GM12878 (cell line): Measurements from ENCODE around the gene SLC2A4RG. TPM values are rescaled to one million over a fixed set of nuclear protein-coding genes. Genes with fewer than 3 reads are reported as not detected.
A peak's percentile ranks its signal among the peaks of the same experiment; 100 is the strongest.

ENCODE experiments used
- ATAC-seq: fragments of 200-7000 bp; cut with Tn5 transposase; 3 replicates; pipeline ENCODE4 v1.9.1; 2020; ENCODE audit warnings: mild to moderate bottlenecking, moderate library complexity
- BruUV-seq: library from RNA; stranded (reverse); fragments of 400-500 nt; replicated peaks from 2 replicates; lab custom pipeline; 2021; lab: Mats Ljungman, UMichigan
- CTCF ChIA-PET: fragments of 300-600 bp; sonication (Branson Sonifier 250); formaldehyde crosslinking; extraction: SDS; loops from one replicate; lab custom pipeline; 2021; ENCODE audit warnings: inconsistent platforms; lab: Yijun Ruan, JAX
- POLR2A ChIA-PET: fragments of 350-600 bp; formaldehyde crosslinking; extraction: SDS; loops from one replicate; lab custom pipeline; 2021; ENCODE audit warnings: inconsistent platforms; lab: Charles Lee
- RAD21 ChIA-PET: fragments of 300-600 bp; sonication (Branson Sonifier 250); formaldehyde crosslinking; loops from one replicate; lab custom pipeline; 2023; ENCODE audit warnings: antibody characterized with exemption; ENCODE audit not compliant: unreplicated experiment; lab: Charles Lee
- SMC1A ChIA-PET: fragments of 300-600 bp; sonication (Branson Sonifier 250); formaldehyde crosslinking; loops from one replicate; lab custom pipeline; 2023; ENCODE audit not compliant: unreplicated experiment, uncharacterized antibody; lab: Charles Lee
- DNase-seq: peaks from one replicate; pipeline ENCODE4 v3.0.0-alpha.2; 2011; ENCODE audit warnings: low read depth, low spot score
- FAIRE-seq: peaks from 3 replicates; lab custom pipeline; 2011; peaks lifted over from hg19 to GRCh38; lab: Jason Lieb, UNC
- H2AFZ ChIP-seq: 2 replicates; pipeline ENCODE4 v1.6.0; 2011; ENCODE audit warnings: low read depth, low read length, control low read depth; ENCODE audit not compliant: control insufficient read depth
- H3K27ac ChIP-seq: 2 replicates; pipeline ENCODE4 v1.5.1; 2011; ENCODE audit warnings: control low read depth; ENCODE audit not compliant: control insufficient read depth, insufficient read depth
- H3K27me3 ChIP-seq, 2 experiments: replicated peaks in 1 of 2; 2 replicates each; pipeline versions ENCODE4 v1.6.0 to v1.6.1; 2011; ENCODE audit warnings: low read length in 1 of 2; ENCODE audit not compliant: control insufficient read depth in 2 of 2, insufficient read depth in 2 of 2
- H3K36me3 ChIP-seq, 2 experiments: 2 replicates each; pipeline ENCODE4 v1.5.1; 2011; ENCODE audit warnings: low read length in 1 of 2; ENCODE audit not compliant: control insufficient read depth in 2 of 2, insufficient read depth in 2 of 2
- H3K4me1 ChIP-seq: 2 replicates; pipeline ENCODE4 v1.6.1; 2011; ENCODE audit warnings: mild to moderate bottlenecking, low read length, moderate library complexity, mixed read lengths; ENCODE audit not compliant: control insufficient read depth, insufficient read depth
- H3K4me2 ChIP-seq: 2 replicates; pipeline ENCODE4 v1.6.0; 2011; ENCODE audit warnings: control low read depth; ENCODE audit not compliant: control insufficient read depth, insufficient read depth
- H3K4me3 ChIP-seq: fragments of 200-600 bp; sonication (generic); 2 replicates; pipeline ENCODE4 v1.5.1; 2016
- H3K79me2 ChIP-seq: 2 replicates; pipeline ENCODE4 v1.6.0; 2011; ENCODE audit warnings: low read length; ENCODE audit not compliant: control insufficient read depth, insufficient read depth
- H3K9ac ChIP-seq: 2 replicates; pipeline ENCODE4 v1.8.0; 2011; ENCODE audit warnings: low read length, control low read depth, mixed read lengths; ENCODE audit not compliant: control insufficient read depth, insufficient read depth
- H3K9me3 ChIP-seq: replicated peaks from 3 replicates; pipeline ENCODE4 v1.5.1; 2011; ENCODE audit warnings: mild to moderate bottlenecking, low read length; ENCODE audit not compliant: control insufficient read depth, insufficient read depth
- H4K20me1 ChIP-seq: 2 replicates; pipeline ENCODE4 v1.6.0; 2011; ENCODE audit not compliant: control insufficient read depth, insufficient read depth
- CBX5 ChIP-seq: sonication (generic); IDR thresholded peaks from 2 replicates; pipeline ENCODE4 v1.6.1; 2016; ENCODE audit warnings: low read depth, moderate library complexity, mild to moderate bottlenecking, inconsistent platforms
- ELK1 ChIP-seq: IDR thresholded peaks from 2 replicates; pipeline ENCODE4 v1.6.1; 2012; ENCODE audit warnings: low read depth, low read length, improper control_type of control experiment
- IKZF1 ChIP-seq: fragments of 450-650 bp; conservative IDR thresholded peaks from 2 replicates; pipeline ENCODE4 v1.6.1; 2017; ENCODE audit warnings: antibody characterized with exemption, mild to moderate bottlenecking
- JUNB ChIP-seq: IDR thresholded peaks from 2 replicates; pipeline ENCODE4 v1.6.1; 2016; ENCODE audit warnings: antibody characterized with exemption, mild to moderate bottlenecking
- LARP7 ChIP-seq: fragments of 450-650 bp; IDR thresholded peaks from 2 replicates; pipeline ENCODE4 v1.6.1; 2017; ENCODE audit warnings: mild to moderate bottlenecking
- MTA3 ChIP-seq: IDR thresholded peaks from 2 replicates; pipeline ENCODE4 v1.6.1; 2012; ENCODE audit warnings: low read length, inconsistent platforms, borderline replicate concordance
- RAD21 ChIP-seq: IDR thresholded peaks from 2 replicates; pipeline ENCODE4 v1.6.1; 2011; ENCODE audit warnings: mild to moderate bottlenecking, low read depth, low read length, moderate library complexity; ENCODE audit not compliant: insufficient read depth
- RELB ChIP-seq: fragments of 450-650 bp; IDR thresholded peaks from 2 replicates; pipeline ENCODE4 v1.6.1; 2017; ENCODE audit warnings: low read depth, mild to moderate bottlenecking, moderate library complexity
- SMARCA5 ChIP-seq: fragments of 450-650 bp; IDR thresholded peaks from 2 replicates; pipeline ENCODE4 v1.6.1; 2017; ENCODE audit warnings: mild to moderate bottlenecking
- SREBF2 ChIP-seq: IDR thresholded peaks from 2 replicates; pipeline ENCODE4 v1.6.1; 2012; ENCODE audit warnings: mild to moderate bottlenecking, low read length
- TAF1 ChIP-seq: IDR thresholded peaks from 2 replicates; pipeline ENCODE4 v1.6.1; 2011; ENCODE audit warnings: mild to moderate bottlenecking, low read depth, low read length, borderline replicate concordance
- YBX1 ChIP-seq: fragments of 450-650 bp; IDR thresholded peaks from 2 replicates; pipeline ENCODE4 v1.6.1; 2016; ENCODE audit warnings: antibody characterized with exemption
- ZNF687 ChIP-seq: fragments of 450-650 bp; IDR thresholded peaks from 2 replicates; pipeline ENCODE4 v1.6.1; 2017; ENCODE audit warnings: mild to moderate bottlenecking, moderate library complexity
- ZZZ3 ChIP-seq: IDR thresholded peaks from 2 replicates; pipeline ENCODE4 v1.6.1; 2011; ENCODE audit warnings: low read depth; ENCODE audit not compliant: control insufficient read depth, insufficient read length
- WGBS: methylation state at CpG from one replicate; pipeline ENCODE4 v1.1.6; 2016; ENCODE audit warnings: low lambda C conversion rate; ENCODE audit not compliant: insufficient replicate concordance, insufficient coverage; ENCODE audit errors: missing lambda C conversion rate; 5-methylcytosine and 5-hydroxymethylcytosine counted together
- in situ Hi-C: fragments of 300-500 bp; cut with MboI; formaldehyde crosslinking; loops from 9 replicates; pipeline ENCODE4 v1.14.3; 2018; ENCODE audit warnings: mixed read lengths
- intact Hi-C: fragments of 100-400 bp; cut with micrococcal nuclease; formaldehyde crosslinking; loops from one replicate; pipeline ENCODE4 v1.14.2; 2022; ENCODE audit not compliant: unreplicated experiment
- polyA plus RNA-seq, 11 experiments: library from polyadenylated mRNA; depleted of rRNA in 4 of 11; unstranded in 6 of 11; stranded (reverse) in 5 of 11; fragments of >200 nt; fragmentation: Nextera tagmentation in 4 of 11; fragmentation: Illumina TruSeq in 1 of 11; extraction: Ambion mirVana in 4 of 11; extraction: Trizol in 1 of 11; gene quantifications; 1 replicate in 1 of 11; 2 replicates in 10 of 11; pipeline versions ENCODE4 v1.2.1 to v1.2.3, GENCODE V29; 2011 to 2016; ENCODE audit warnings: inconsistent platforms in 2 of 11, missing spikeins in 2 of 11, low read depth in 1 of 11
- total RNA-seq, 4 experiments: library from RNA; depleted of rRNA in 3 of 4; stranded (reverse); fragments of >200 nt in 3 of 4; fragmentation: Illumina TruSeq in 1 of 4; extraction: Trizol in 1 of 4; gene quantifications; 2 replicates each; pipeline versions ENCODE4 v1.2.1 to v1.2.3, GENCODE V29; 2013 to 2021

The SLC2A4RG gene
- total and polyA plus RNA-seq, 10 of the 15 experiments (the other 5 are each of a cell fraction or from before 2014, with no cell fraction given) = 0.34 to 65.9 (median 13.3) TPM

GRCh38 chr20:63737695-63737944 is 2.0 kb upstream of the SLC2A4RG start:
- no peak for ATAC-seq
- Histone ChIP-seq H3K9ac (no peak overlapping the region; the same call in 1 of the 2 replicates), H3K4me3 (peak overlapping the region; percentile 84), H2AFZ (no peak overlapping the region), H3K27ac (peak overlapping the region; percentile 94), H3K9me3 (no peaks in the 10 kb centered on the region), H4K20me1 (no peaks in the 10 kb centered on the region), H3K36me3 (peaks cover 5 to 27% of the 10 kb centered on the region in 2 experiments; a peak in 3 of 4 replicates), H3K4me2 (peak overlapping the region; percentile 93; the same call in 1 of the 2 replicates), H3K79me2 (peaks cover 20% of the 10 kb centered on the region), H3K4me1 (peaks cover 33% of the 10 kb centered on the region), H3K27me3 (no peaks in the 10 kb centered on the region)
- WGBS = under 1% methylated on average over 24 of the region's 26 CpGs
- FAIRE-seq = no peak
- POLR2A ChIA-PET = interaction anchor here (2.1 kb wide), 1 partner anchor 127 kb away, joined by 4 read pairs; the partner anchor contains the start of gene TPD52L2
- SMC1A ChIA-PET = interaction anchor here (0.6 to 1.7 kb wide), 2 partner anchors 30 to 39 kb away, joined by 3 to 14 read pairs; partner anchors contain the start of genes ARFRP1 and ZGPAT
- RAD21 ChIA-PET = interaction anchor here (1.0 to 4.2 kb wide), 5 partner anchors 10 to 200 kb away, joined by 3 to 32 read pairs (median 5); partner anchors contain the start of genes ARFRP1, PTK6, RTEL1 and ZGPAT
- in situ Hi-C loops (no loop called here), intact Hi-C loops (loop anchor here (2.0 kb wide), 2 partner anchors 31 to 127 kb away; partner anchors contain the start of genes ARFRP1 and TPD52L2)
- CTCF ChIA-PET = interaction anchor here (2.9 kb wide), 1 partner anchor 30 kb away, joined by 28 read pairs; the partner anchor contains the start of genes ARFRP1 and ZGPAT
- no TSS peak for BruUV-seq
- TF ChIP-seq IKZF1 (no peak), YBX1 (no peak), MTA3 (no peak), LARP7 (no peak), SMARCA5 (no peak), ZNF687 (no peak), SREBF2 (no peak), RAD21 (no peak), CBX5 (no peak), JUNB (no peak), TAF1 (no peak), RELB (no peak), ELK1 (no peak), ZZZ3 (no peak)
- no peak for DNase-seq
